Keratinocyte (primary cell): ENCODE data around the gene SLC25A25.

ENCODE experiments used
- EZH2 ChIP-seq: IDR thresholded peaks from one replicate; pipeline ENCODE4 v1.6.1; 2012; ENCODE audit warnings: inconsistent platforms, mild to moderate bottlenecking, low read length, moderate library complexity
- TF ChIP-seq, protein P1 (sequence below), 3 experiments: IDR thresholded peaks in 1 of 3; conservative IDR thresholded peaks in 1 of 3; optimal IDR thresholded peaks in 1 of 3; 2 replicates in 2 of 3; 3 replicates in 1 of 3; pipeline versions ENCODE3 to v1.5.1; 2011; ENCODE audit warnings: low read length in 3 of 3, mild to moderate bottlenecking in 3 of 3, moderate library complexity in 2 of 3, control low read depth in 1 of 3, inconsistent platforms in 1 of 3; ENCODE audit not compliant: insufficient read depth in 2 of 3; ENCODE audit errors: extremely low read depth in 1 of 3

DNA sequence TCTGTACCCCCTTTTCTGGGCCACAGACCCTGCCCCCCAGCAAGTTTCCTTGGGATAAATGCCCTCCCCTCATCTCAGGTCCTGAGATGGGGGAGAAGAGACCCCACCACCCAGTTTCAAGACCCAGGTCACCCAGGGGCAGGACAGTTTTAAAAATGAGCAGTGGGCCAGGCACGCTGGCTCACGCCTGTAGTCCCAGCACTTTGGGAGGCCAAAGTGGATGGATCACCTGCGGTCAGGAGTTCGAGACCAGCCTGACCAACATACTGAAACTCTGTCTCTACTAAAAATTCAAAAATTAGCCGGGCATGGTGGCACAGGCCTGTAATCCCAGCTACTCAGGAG is 53.4 kb downstream of the SLC25A25 start:
- TF ChIP-seq, protein P1, sequence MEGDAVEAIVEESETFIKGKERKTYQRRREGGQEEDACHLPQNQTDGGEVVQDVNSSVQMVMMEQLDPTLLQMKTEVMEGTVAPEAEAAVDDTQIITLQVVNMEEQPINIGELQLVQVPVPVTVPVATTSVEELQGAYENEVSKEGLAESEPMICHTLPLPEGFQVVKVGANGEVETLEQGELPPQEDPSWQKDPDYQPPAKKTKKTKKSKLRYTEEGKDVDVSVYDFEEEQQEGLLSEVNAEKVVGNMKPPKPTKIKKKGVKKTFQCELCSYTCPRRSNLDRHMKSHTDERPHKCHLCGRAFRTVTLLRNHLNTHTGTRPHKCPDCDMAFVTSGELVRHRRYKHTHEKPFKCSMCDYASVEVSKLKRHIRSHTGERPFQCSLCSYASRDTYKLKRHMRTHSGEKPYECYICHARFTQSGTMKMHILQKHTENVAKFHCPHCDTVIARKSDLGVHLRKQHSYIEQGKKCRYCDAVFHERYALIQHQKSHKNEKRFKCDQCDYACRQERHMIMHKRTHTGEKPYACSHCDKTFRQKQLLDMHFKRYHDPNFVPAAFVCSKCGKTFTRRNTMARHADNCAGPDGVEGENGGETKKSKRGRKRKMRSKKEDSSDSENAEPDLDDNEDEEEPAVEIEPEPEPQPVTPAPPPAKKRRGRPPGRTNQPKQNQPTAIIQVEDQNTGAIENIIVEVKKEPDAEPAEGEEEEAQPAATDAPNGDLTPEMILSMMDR (optimal IDR thresholded peaks at IDR 0.05 in 1 of 3, IDR thresholded peaks at IDR 0.05 in 1 of 3, conservative IDR thresholded peaks at IDR 0.05 in 1 of 3; ENCODE audit: extremely low read depth in 1 of 3, insufficient read depth in 2 of 3, low read length in 3 of 3), result no peak
- no peak for TF ChIP-seq EZH2
